SK-N-SH (cell line): Measurements from ENCODE around the gene RALA. TPM values are rescaled to one million over a fixed set of nuclear protein-coding genes. Genes with fewer than 3 reads are reported as not detected.

ENCODE experiments used
- CTCF ChIA-PET: fragments of 300-600, 350-600 bp; formaldehyde crosslinking; extraction: SDS; loops from one replicate; lab custom pipeline; 2021; lab: Yijun Ruan, JAX
- POLR2A ChIA-PET: fragments of 350-600 bp; sonication (Branson Sonifier 250); formaldehyde crosslinking; extraction: SDS; loops from one replicate; lab custom pipeline; 2020; ENCODE audit warnings: antibody characterized with exemption, inconsistent platforms; lab: Yijun Ruan, JAX
- DNase-seq: peaks from one replicate; pipeline ENCODE4 v3.0.0; 2012
- H2AFZ ChIP-seq: fragments of 200-600 bp; sonication (generic); 2 replicates; pipeline ENCODE4 v1.8.1; 2016; ENCODE audit warnings: antibody characterized with exemption, mild to moderate bottlenecking, low read depth
- H3F3A ChIP-seq: fragments of 200-600 bp; sonication (generic); replicated peaks from 2 replicates; pipeline ENCODE3; 2016; ENCODE audit warnings: antibody characterized with exemption, mild to moderate bottlenecking; ENCODE audit not compliant: insufficient read depth
- H3K27ac ChIP-seq, 2 experiments: fragments of 200-500 bp in 1 of 2; fragments of 200-600 bp in 1 of 2; sonication (Bioruptor generic) in 1 of 2; sonication (generic), shearing (Covaris generic) in 1 of 2; 2 replicates each; pipeline versions ENCODE4 v1.5.1 to v1.6.1; 2014 to 2016; ENCODE audit warnings: low read depth in 2 of 2, inconsistent platforms in 1 of 2, low read length in 1 of 2, mild to moderate bottlenecking in 1 of 2, mixed read lengths in 1 of 2
- H3K27me3 ChIP-seq: fragments of 200-600 bp; sonication (generic), shearing (Covaris generic); 2 replicates; pipeline ENCODE4 v1.6.1; 2016; ENCODE audit warnings: mixed run types; ENCODE audit not compliant: insufficient read depth
- H3K36me3 ChIP-seq, 2 experiments: fragments of 200-500 bp in 1 of 2; fragments of 200-600 bp in 1 of 2; sonication (Bioruptor generic) in 1 of 2; sonication (generic) in 1 of 2; replicated peaks in 1 of 2; 2 replicates each; pipeline versions ENCODE3 to v1.5.1; 2014 to 2016; ENCODE audit warnings: low read length in 1 of 2, mild to moderate bottlenecking in 1 of 2; ENCODE audit not compliant: insufficient read depth in 2 of 2, control insufficient read depth in 1 of 2
- H3K4me1 ChIP-seq, 2 experiments: fragments of 200-500 bp in 1 of 2; fragments of 200-600 bp in 1 of 2; sonication (Bioruptor generic) in 1 of 2; sonication (generic), shearing (Covaris generic) in 1 of 2; 2 replicates each; pipeline versions ENCODE4 v1.5.1 to v1.6.1; 2014 to 2016; ENCODE audit warnings: low read depth in 1 of 2, low read length in 1 of 2, mixed run types in 1 of 2; ENCODE audit not compliant: insufficient read depth in 2 of 2, control insufficient read depth in 1 of 2
- H3K4me2 ChIP-seq: fragments of 200-600 bp; sonication (generic), shearing (Covaris generic); 2 replicates; pipeline ENCODE4 v1.6.1; 2017; ENCODE audit warnings: mixed run types
- H3K4me3 ChIP-seq, 2 experiments: fragments of 200-500 bp in 1 of 2; fragments of 200-600 bp in 1 of 2; sonication (Bioruptor generic) in 1 of 2; sonication (generic), shearing (Covaris generic) in 1 of 2; 2 replicates each; pipeline versions ENCODE4 v1.5.1 to v1.8.1; 2014 to 2016; ENCODE audit warnings: low read depth in 2 of 2, inconsistent platforms in 1 of 2, low read length in 1 of 2, mild to moderate bottlenecking in 1 of 2, mixed read lengths in 1 of 2, moderate library complexity in 1 of 2
- H3K79me2 ChIP-seq: fragments of 200-600 bp; sonication (generic); 2 replicates; pipeline ENCODE4 v1.8.1; 2017; ENCODE audit warnings: mild to moderate bottlenecking; ENCODE audit not compliant: insufficient read depth
- H3K9ac ChIP-seq: fragments of 200-600 bp; sonication (generic); 2 replicates; pipeline ENCODE4 v1.6.1; 2017; ENCODE audit warnings: mixed run types
- H3K9me2 ChIP-seq: fragments of 200-600 bp; sonication (generic); 2 replicates; pipeline ENCODE4 v1.6.1; 2017; ENCODE audit warnings: mixed run types
- H3K9me3 ChIP-seq: fragments of 200-600 bp; sonication (generic); 2 replicates; pipeline ENCODE4 v1.6.1; 2017; ENCODE audit warnings: mixed run types, mild to moderate bottlenecking, moderate library complexity
- H4K20me1 ChIP-seq: fragments of 200-600 bp; sonication (generic); 2 replicates; pipeline ENCODE4 v1.6.1; 2017; ENCODE audit warnings: mild to moderate bottlenecking, mixed run types; ENCODE audit not compliant: insufficient read depth
- CTCF ChIP-seq: fragments of 200-600 bp; sonication (generic); IDR thresholded peaks from 2 replicates; pipeline ENCODE4 v1.6.1; 2017; ENCODE audit warnings: antibody characterized with exemption, mild to moderate bottlenecking, moderate library complexity
- EP300 ChIP-seq, 2 experiments: IDR thresholded peaks; 2 replicates each; pipeline versions ENCODE4 v1.4.0 to v1.6.1; 2012; ENCODE audit warnings: borderline replicate concordance in 1 of 2, low read depth in 1 of 2, low read length in 1 of 2
- FOSL2 ChIP-seq: IDR thresholded peaks from 2 replicates; pipeline ENCODE4 v1.4.0; 2012; ENCODE audit warnings: low read depth, mild to moderate bottlenecking, moderate library complexity, borderline replicate concordance
- GATA2 ChIP-seq: sonication (generic); formaldehyde crosslinking; IDR thresholded peaks from 2 replicates; pipeline ENCODE4 v1.5.0; 2020; ENCODE audit warnings: mild to moderate bottlenecking, missing genetic modification reagents
- NFIC ChIP-seq: IDR thresholded peaks from 2 replicates; pipeline ENCODE4 v1.4.0; 2012; ENCODE audit warnings: borderline replicate concordance
- RAD21 ChIP-seq: IDR thresholded peaks from 2 replicates; pipeline ENCODE4 v1.6.1; 2012; ENCODE audit warnings: mild to moderate bottlenecking, low read length
- RXRA ChIP-seq: IDR thresholded peaks from 2 replicates; pipeline ENCODE4 v1.4.0; 2012; ENCODE audit warnings: low read depth, mild to moderate bottlenecking, borderline replicate concordance
- SMC3 ChIP-seq: IDR thresholded peaks from 2 replicates; pipeline ENCODE4 v1.6.1; 2012; ENCODE audit warnings: low read depth, low read length, improper control_type of control experiment
- TCF12 ChIP-seq: IDR thresholded peaks from 2 replicates; pipeline ENCODE4 v1.4.0; 2012
- TEAD4 ChIP-seq: IDR thresholded peaks from 2 replicates; pipeline ENCODE4 v1.4.0; 2012; ENCODE audit warnings: mild to moderate bottlenecking, borderline replicate concordance; ENCODE audit not compliant: insufficient read depth
- WGBS: methylation state at CpG from one replicate; pipeline ENCODE4 v1.1.6; 2017; ENCODE audit warnings: low lambda C conversion rate; 5-methylcytosine and 5-hydroxymethylcytosine counted together
- polyA plus RNA-seq, 3 experiments: library from polyadenylated mRNA; depleted of rRNA; stranded (reverse); fragments of >200 nt; gene quantifications; 2 replicates each; pipeline ENCODE4 v1.2.3, GENCODE V29; 2012
- TF ChIP-seq, protein P1 (sequence below): IDR thresholded peaks from 2 replicates; pipeline ENCODE4; 2012
- TF ChIP-seq, protein P2 (sequence below): IDR thresholded peaks from 2 replicates; pipeline ENCODE4 v1.4.0; 2012; ENCODE audit warnings: low read depth, borderline replicate concordance
- TF ChIP-seq, protein P3 (sequence below): fragments of 150-350 bp; IDR thresholded peaks from 2 replicates; pipeline ENCODE4 v1.6.1; 2017; ENCODE audit warnings: antibody characterized with exemption, low read length, low read depth, borderline replicate concordance
- TF ChIP-seq, protein P4 (sequence below): IDR thresholded peaks from 2 replicates; pipeline ENCODE4 v1.4.0; 2012; ENCODE audit warnings: low read depth

RALA gene
- polyA plus RNA-seq, 1 of the 3 experiments (the other 2 are of a cell fraction), result 29.0 TPM

DNA sequence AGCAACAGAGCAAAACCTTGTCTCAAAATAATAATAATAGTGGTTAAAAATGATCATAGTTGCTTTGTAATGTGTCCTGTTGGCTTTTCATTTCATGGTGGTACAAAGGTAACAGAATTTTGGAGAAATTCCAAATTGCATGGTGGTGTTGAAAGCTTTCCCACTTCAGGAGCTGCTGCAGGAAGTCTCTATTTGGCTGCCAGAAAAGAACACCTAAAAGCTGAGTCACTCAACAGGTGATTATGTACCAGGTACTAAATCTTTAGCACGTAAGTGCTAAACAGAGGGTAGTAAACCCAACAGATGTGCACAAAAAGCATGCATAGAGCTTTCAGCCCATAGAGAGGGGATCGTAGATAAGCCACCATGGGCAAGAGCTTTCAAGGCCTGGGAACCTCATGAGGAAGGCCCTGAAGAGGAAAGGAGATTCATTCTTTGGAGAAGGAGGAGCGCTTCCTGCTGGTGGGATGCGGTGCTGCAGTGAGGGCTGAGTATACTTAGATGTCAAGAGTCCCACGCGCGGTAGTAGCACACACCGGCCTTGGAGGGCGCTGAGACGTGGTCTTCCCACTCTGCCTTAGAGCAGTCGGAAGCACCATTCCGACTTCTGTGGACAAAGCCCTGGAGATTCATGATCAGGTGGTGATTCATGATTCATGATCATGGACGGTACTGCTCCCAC is 118.7 kb downstream of the RALA start:
- 90% methylated on average over 13 of the region's 13 CpGs for WGBS
- Histone ChIP-seq H3K9me3 (no peaks in the 10 kb centered on the region), H3K9ac (no peak overlapping the region), H3K27me3 (no peaks in the 10 kb centered on the region), H3K79me2 (peaks cover 35% of the 10 kb centered on the region), H3K4me1 (peaks cover 0 to 9% of the 10 kb centered on the region in 2 experiments; a peak in 2 of 4 replicates), H2AFZ (no peak overlapping the region), H3K4me2 (no peak overlapping the region), H3K36me3 (peaks cover 0 to 12% of the 10 kb centered on the region in 2 experiments), H3F3A (peaks cover 6% of the 10 kb centered on the region), H3K9me2 (no peaks in the 10 kb centered on the region), H3K27ac (no peak overlapping the region), H4K20me1 (no peaks in the 10 kb centered on the region), H3K4me3 (no peak overlapping the region)
- POLR2A ChIA-PET, result no interaction called here
- peak; percentile 37 for DNase-seq
- CTCF ChIA-PET, result interaction anchor here (0.6 to 28.1 kb wide), 5 partner anchors 12 to 163 kb away, joined by 3 to 563 read pairs (median 3); partner anchors contain the start of gene RALA
- TF ChIP-seq RAD21 (peak; percentile 29), CTCF (peak; percentile 58), SMC3 (0 out of 2 replicates have a peak, but pooled peaks have one; percentile 6), RXRA (no peak)

DNA sequence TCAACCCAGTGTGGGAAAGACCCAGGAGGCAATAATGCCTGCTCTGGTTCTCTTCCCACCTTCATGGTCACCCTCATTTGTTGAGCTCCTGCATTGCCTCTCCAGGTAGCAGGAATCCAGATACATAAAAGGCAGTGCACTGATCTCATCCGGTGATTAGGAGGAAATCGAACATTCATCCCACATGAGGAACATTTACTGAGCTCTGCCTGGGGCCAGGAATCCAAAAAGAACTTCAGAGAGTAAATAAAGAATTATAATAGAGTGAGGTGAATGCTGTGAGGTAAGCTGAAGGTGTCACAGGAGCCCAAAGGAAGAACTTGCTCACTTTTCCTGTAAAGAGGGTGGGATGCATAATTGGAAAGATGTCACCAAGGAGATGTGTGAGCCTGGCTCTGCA is 121.2 kb downstream of the RALA start:
- Histone ChIP-seq H3K79me2 (peaks cover 32% of the 10 kb centered on the region), H3K27ac (no peak overlapping the region), H3K9me2 (no peaks in the 10 kb centered on the region), H3K4me2 (no peak overlapping the region), H3K9me3 (no peaks in the 10 kb centered on the region), H3K9ac (no peak overlapping the region), H3K36me3 (no peaks in the 10 kb centered on the region), H3K4me3 (no peak overlapping the region), H3F3A (peaks cover 22% of the 10 kb centered on the region), H4K20me1 (0 out of 2 replicates have a peak, but pooled peaks cover 3% of the 10 kb centered on the region), H3K4me1 (peaks cover 0 to 9% of the 10 kb centered on the region in 2 experiments; a peak in 2 of 4 replicates), H3K27me3 (no peaks in the 10 kb centered on the region), H2AFZ (no peak overlapping the region)
- 88% methylated on average over 2 of the region's 2 CpGs for WGBS
- POLR2A ChIA-PET, result interaction anchor here (0.6 to 1.4 kb wide), 2 partner anchors 9 to 164 kb away, joined by 3 to 4 read pairs; no protein-coding TSS in a partner anchor
- CTCF ChIA-PET, result interaction anchor here (0.9 to 28.1 kb wide), 5 partner anchors 10 to 166 kb away, joined by 3 to 563 read pairs (median 9); no protein-coding TSS in a partner anchor
- no peak for DNase-seq
- TF ChIP-seq GATA2, result no peak
- no peak for TF ChIP-seq TCF12
- no peak for TF ChIP-seq RXRA
- TF ChIP-seq, protein P1, sequence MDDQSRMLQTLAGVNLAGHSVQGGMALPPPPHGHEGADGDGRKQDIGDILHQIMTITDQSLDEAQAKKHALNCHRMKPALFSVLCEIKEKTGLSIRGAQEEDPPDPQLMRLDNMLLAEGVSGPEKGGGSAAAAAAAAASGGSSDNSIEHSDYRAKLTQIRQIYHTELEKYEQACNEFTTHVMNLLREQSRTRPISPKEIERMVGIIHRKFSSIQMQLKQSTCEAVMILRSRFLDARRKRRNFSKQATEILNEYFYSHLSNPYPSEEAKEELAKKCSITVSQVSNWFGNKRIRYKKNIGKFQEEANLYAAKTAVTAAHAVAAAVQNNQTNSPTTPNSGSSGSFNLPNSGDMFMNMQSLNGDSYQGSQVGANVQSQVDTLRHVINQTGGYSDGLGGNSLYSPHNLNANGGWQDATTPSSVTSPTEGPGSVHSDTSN, result no peak
- no peak for TF ChIP-seq NFIC
- TF ChIP-seq, protein P2, sequence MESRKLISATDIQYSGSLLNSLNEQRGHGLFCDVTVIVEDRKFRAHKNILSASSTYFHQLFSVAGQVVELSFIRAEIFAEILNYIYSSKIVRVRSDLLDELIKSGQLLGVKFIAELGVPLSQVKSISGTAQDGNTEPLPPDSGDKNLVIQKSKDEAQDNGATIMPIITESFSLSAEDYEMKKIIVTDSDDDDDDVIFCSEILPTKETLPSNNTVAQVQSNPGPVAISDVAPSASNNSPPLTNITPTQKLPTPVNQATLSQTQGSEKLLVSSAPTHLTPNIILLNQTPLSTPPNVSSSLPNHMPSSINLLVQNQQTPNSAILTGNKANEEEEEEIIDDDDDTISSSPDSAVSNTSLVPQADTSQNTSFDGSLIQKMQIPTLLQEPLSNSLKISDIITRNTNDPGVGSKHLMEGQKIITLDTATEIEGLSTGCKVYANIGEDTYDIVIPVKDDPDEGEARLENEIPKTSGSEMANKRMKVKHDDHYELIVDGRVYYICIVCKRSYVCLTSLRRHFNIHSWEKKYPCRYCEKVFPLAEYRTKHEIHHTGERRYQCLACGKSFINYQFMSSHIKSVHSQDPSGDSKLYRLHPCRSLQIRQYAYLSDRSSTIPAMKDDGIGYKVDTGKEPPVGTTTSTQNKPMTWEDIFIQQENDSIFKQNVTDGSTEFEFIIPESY, result no peak
- TF ChIP-seq, protein P3, sequence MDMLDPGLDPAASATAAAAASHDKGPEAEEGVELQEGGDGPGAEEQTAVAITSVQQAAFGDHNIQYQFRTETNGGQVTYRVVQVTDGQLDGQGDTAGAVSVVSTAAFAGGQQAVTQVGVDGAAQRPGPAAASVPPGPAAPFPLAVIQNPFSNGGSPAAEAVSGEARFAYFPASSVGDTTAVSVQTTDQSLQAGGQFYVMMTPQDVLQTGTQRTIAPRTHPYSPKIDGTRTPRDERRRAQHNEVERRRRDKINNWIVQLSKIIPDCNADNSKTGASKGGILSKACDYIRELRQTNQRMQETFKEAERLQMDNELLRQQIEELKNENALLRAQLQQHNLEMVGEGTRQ, result no peak
- TF ChIP-seq FOSL2, result no peak
- no peak for TF ChIP-seq CTCF
- no peak for TF ChIP-seq TEAD4
- TF ChIP-seq, protein P4, sequence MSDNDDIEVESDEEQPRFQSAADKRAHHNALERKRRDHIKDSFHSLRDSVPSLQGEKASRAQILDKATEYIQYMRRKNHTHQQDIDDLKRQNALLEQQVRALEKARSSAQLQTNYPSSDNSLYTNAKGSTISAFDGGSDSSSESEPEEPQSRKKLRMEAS, result no peak
- no peak for TF ChIP-seq SMC3
- TF ChIP-seq EP300 (IDR thresholded peaks at IDR 0.05; ENCODE audit: borderline replicate concordance in 1 of 2, low read depth in 1 of 2, low read length in 1 of 2), result no peak
- no peak for TF ChIP-seq RAD21
